ENCODE results near the gene CEP112.

DNA sequence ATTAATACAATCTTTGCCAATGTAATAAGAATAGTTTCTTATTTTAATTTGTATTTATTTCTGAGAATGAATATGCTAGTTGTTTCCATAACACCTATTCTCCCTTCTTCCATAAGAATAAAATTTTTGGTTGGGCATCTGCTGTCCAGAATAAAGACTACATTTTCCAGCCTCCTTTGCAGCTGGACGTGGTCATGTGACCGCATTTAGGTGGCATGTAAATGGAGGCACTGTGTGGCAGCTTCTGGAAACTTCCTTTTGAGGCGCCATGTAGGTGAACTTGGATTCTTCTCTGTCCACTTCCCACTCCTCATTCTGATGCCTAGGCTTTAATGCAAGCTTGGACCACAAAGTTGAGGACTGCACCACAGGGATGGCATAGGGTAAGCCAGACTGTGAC is 415.0 kb downstream of the CEP112 start:
- TF ChIP-seq, protein P1, sequence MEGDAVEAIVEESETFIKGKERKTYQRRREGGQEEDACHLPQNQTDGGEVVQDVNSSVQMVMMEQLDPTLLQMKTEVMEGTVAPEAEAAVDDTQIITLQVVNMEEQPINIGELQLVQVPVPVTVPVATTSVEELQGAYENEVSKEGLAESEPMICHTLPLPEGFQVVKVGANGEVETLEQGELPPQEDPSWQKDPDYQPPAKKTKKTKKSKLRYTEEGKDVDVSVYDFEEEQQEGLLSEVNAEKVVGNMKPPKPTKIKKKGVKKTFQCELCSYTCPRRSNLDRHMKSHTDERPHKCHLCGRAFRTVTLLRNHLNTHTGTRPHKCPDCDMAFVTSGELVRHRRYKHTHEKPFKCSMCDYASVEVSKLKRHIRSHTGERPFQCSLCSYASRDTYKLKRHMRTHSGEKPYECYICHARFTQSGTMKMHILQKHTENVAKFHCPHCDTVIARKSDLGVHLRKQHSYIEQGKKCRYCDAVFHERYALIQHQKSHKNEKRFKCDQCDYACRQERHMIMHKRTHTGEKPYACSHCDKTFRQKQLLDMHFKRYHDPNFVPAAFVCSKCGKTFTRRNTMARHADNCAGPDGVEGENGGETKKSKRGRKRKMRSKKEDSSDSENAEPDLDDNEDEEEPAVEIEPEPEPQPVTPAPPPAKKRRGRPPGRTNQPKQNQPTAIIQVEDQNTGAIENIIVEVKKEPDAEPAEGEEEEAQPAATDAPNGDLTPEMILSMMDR (IDR thresholded peaks at IDR 0.05; ENCODE audit: poor library complexity, severe bottlenecking): no peak
- TF ChIP-seq EZH2 (IDR thresholded peaks at IDR 0.05; ENCODE audit: borderline replicate concordance, insufficient read depth, low read length, poor library complexity, severe bottlenecking) (no peak), RAD21 (conservative IDR thresholded peaks at IDR 0.05) (no peak), POLR2AphosphoS5 (IDR thresholded peaks at IDR 0.05) (no peak), EP300 (conservative IDR thresholded peaks at IDR 0.05; ENCODE audit: poor library complexity, severe bottlenecking) (no peak)

All from neural cell (in vitro differentiated cells).